HUES6 (cell line): ENCODE results near the gene HTRA1.

Experiments
- H3K27ac ChIP-seq: 2 replicates; pipeline ENCODE4 v1.7.0; 2013; ENCODE audit warnings: low read depth, mild to moderate bottlenecking, low read length, inconsistent platforms
- H3K27me3 ChIP-seq: 2 replicates; pipeline ENCODE4 v1.6.1; 2013; ENCODE audit warnings: low read length; ENCODE audit not compliant: control insufficient read depth, insufficient read depth
- H3K36me3 ChIP-seq: 2 replicates; pipeline ENCODE4 v1.6.1; 2013; ENCODE audit warnings: low read length; ENCODE audit not compliant: control insufficient read depth, insufficient read depth
- H3K4me1 ChIP-seq: 2 replicates; pipeline ENCODE4 v1.6.1; 2013; ENCODE audit warnings: low read length; ENCODE audit not compliant: control insufficient read depth, insufficient read depth
- H3K4me3 ChIP-seq: 2 replicates; pipeline ENCODE4 v1.5.1; 2013; ENCODE audit warnings: low read depth, low read length
- H3K9ac ChIP-seq: one replicate; pipeline ENCODE4 v1.6.1; 2013; ENCODE audit warnings: mild to moderate bottlenecking, low read length
- H3K9me3 ChIP-seq: 2 replicates; pipeline ENCODE4 v1.6.1; 2013; ENCODE audit warnings: low read depth, low read length; ENCODE audit not compliant: control insufficient read depth, insufficient read depth

Gene HTRA1

DNA sequence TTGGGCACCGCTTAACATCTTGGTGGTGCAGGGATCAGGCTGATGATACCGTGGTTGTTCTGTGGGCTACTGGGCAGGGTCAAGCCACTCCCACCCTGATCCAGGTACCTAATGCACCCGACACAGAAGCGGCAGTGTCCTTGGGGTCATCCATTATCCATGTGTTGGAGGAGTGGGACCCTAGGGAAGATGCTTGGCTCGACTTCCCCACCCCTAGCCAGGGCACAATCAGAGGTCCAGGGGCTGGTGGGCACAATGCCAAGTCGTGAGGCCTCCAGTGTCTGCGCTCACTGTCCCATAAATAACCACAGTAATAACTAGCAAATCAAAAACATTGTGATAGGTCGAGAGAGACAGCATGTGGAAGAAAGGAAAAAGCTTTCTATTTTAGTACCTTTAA lies 37.7 kb downstream of the HTRA1 start:
- no peak overlapping the region for H3K27ac ChIP-seq
- no peak overlapping the region for H3K4me3 ChIP-seq
- no peak overlapping the region for H3K9ac ChIP-seq
- H3K4me1 ChIP-seq: peaks cover 5% of the 10 kb centered on the region; the same call in 1 of the 2 replicates
- no peaks in the 10 kb centered on the region for H3K27me3 ChIP-seq
- H3K36me3 ChIP-seq: no peaks in the 10 kb centered on the region
- no peaks in the 10 kb centered on the region for H3K9me3 ChIP-seq

DNA sequence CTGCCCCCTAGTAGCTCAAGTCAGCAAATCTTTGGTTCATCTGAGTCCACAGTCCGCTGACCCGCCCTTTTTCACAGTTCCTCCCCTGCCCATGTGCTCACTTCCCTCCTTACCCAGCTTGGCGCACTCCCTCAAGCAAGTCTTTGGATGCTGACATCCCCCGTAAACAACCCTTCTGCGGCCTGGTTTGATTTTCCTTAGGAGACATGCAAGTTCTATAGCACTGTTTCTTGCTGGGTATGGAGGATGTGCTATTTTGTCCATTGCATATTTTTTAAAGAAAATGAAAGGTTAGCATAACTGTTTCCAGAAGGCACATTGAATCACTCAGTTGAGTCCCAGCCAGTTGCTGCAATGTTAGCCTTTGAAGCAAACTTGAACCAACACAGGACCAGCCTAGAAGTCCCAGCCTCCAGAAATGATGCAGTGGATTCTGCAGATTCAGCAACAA lies 38.2 kb downstream of the HTRA1 start:
- Histone ChIP-seq H3K4me3 (no peak overlapping the region), H3K4me1 (peaks cover 5% of the 10 kb centered on the region; the same call in 1 of the 2 replicates), H3K27ac (no peak overlapping the region), H3K9ac (no peak overlapping the region), H3K9me3 (no peaks in the 10 kb centered on the region), H3K36me3 (no peaks in the 10 kb centered on the region), H3K27me3 (no peaks in the 10 kb centered on the region)

DNA sequence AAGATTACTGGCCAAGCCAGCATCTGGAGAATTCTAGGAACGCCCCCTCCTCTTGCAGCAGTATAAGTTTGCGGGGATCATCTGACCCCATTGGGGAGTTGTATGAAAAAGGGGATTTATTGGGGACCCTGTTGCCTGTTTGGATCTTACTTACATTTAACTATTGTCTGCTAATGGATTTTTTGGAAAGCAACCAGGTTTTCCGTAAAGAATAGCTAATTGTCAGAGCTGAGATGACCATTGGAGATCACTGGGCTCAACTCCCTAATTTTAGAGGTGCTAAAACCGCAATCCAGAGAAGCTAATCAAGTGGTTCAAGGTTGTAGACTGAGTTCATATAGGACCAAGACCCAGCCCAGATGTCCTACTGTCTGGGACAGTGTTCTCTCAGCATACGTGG lies 38.8 kb downstream of the HTRA1 start:
- Histone ChIP-seq H3K27me3 (no peaks in the 10 kb centered on the region), H3K27ac (no peak overlapping the region), H3K4me3 (no peak overlapping the region)

DNA sequence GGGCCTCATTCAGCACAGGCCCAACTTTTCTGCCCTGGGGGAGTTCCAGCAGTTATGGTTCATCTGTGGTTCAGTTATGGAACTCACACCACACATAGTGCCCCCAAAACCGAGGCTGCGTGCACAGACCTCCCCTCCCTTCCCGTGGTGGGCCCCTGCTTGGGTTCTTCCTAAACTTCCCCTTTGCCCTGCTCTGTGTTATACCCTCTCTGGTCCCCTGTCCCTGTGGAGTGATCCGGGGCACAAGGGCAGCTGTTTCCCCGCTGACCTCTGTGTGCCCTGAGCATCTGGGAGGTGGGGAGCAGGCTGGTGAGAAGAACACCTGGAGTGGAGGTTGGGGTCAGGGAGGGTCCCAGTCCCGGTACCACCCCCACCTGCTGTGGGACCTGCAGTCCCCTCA lies 39.4 kb downstream of the HTRA1 start:
- Histone ChIP-seq H3K9ac (no peak overlapping the region), H3K4me1 (peaks cover 1% of the 10 kb centered on the region; the same call in 1 of the 2 replicates), H3K9me3 (no peaks in the 10 kb centered on the region), H3K27me3 (no peaks in the 10 kb centered on the region), H3K27ac (no peak overlapping the region), H3K36me3 (no peaks in the 10 kb centered on the region), H3K4me3 (no peak overlapping the region)

More for the DNA sequence above, 38.8 kb downstream of the HTRA1 start:
- no peak overlapping the region for H3K9ac ChIP-seq
- H3K9me3 ChIP-seq: no peaks in the 10 kb centered on the region
- peaks cover 5% of the 10 kb centered on the region; the same call in 1 of the 2 replicates for H3K4me1 ChIP-seq
- H3K36me3 ChIP-seq: no peaks in the 10 kb centered on the region

DNA sequence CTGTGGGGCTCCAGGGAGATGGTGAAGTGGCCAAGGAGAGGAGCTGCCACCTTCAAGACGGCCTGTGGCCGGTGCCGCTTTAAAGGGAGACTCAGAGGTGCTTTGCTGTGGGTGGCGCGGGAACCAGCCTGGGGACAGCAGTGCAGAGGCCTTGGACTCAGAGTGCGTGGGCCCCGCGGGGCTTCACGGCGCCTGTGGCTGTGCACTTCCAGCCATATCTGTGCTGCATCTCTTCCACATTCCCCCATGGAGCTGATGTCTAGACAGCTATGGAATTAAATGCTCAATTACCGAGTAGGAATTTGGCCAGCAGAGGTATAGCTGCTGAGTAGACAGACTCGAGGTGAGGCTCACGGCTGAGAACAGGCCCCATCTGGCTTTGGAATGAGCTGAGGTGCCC lies 41.7 kb downstream of the HTRA1 start:
- H3K4me3 ChIP-seq: no peak overlapping the region
- H3K4me1 ChIP-seq: no peaks in the 10 kb centered on the region
- H3K27me3 ChIP-seq: no peaks in the 10 kb centered on the region
- H3K27ac ChIP-seq: no peak overlapping the region
- H3K9ac ChIP-seq: no peak overlapping the region
- H3K9me3 ChIP-seq: no peaks in the 10 kb centered on the region
- H3K36me3 ChIP-seq: no peaks in the 10 kb centered on the region

DNA sequence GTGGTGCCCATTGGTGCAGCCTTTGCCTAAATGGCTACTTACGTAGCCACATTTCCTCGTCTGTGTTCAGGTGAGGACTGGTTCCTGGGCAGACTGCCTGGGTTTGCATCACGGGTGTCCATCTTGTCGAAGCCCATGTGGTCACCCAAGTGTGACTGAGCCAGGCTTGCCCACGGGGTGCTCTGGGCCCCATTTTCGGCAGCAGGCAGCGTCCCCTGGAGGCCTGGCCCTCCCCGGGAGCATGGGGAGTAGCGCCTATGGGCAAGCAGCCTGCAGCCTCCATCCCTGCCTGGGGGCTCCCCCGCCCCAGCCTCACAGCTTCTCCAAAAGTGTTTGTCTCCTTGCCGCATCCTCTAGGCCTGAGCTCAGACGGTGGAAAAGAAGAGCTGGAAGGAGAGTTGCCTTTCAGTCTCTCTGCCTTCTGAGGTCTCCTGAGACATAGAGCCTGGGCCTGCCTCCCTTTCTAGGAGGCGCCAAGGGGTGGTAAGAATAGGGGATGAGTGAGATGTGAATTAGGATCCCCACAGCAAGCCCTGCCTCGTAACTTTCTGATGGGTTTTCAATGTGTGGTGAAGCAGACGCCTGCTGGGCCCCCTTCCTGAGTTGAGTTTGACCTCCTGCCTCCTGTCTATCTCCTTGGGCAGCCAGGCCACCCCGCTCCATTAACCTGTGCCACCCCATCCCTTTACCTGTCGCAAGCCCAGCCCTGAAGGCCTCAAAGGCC lies 42.7 kb downstream of the HTRA1 start:
- no peak overlapping the region for H3K9ac ChIP-seq
- no peak overlapping the region for H3K27ac ChIP-seq
- H3K27me3 ChIP-seq: no peaks in the 10 kb centered on the region
- H3K36me3 ChIP-seq: no peaks in the 10 kb centered on the region
- peaks cover under 1% of the 10 kb centered on the region; the same call in 1 of the 2 replicates for H3K4me1 ChIP-seq
- no peak overlapping the region for H3K4me3 ChIP-seq
- H3K9me3 ChIP-seq: no peaks in the 10 kb centered on the region

DNA sequence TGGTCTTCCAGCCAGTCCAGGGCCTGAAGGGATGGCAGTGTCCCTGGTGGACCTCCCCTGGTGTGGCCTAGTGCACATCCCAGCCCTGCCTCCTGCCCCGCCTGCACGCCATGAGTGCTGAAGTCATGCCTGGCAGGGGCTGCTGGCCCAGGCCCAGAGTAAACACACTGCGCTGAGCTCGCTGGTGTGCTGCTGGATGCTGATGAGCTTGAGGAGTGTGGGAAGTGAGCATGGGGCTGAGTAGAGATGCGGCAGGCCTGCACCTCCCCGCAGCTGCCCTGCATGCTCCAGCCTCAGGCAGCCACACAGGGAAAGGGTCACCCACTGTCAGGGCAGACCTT lies 43.2 kb downstream of the HTRA1 start:
- H3K4me3 ChIP-seq: no peak overlapping the region
- no peak overlapping the region for H3K27ac ChIP-seq
- peaks cover 4% of the 10 kb centered on the region; the same call in 1 of the 2 replicates for H3K4me1 ChIP-seq
- H3K9me3 ChIP-seq: no peaks in the 10 kb centered on the region
- no peaks in the 10 kb centered on the region for H3K36me3 ChIP-seq
- no peaks in the 10 kb centered on the region for H3K27me3 ChIP-seq
- H3K9ac ChIP-seq: no peak overlapping the region

DNA sequence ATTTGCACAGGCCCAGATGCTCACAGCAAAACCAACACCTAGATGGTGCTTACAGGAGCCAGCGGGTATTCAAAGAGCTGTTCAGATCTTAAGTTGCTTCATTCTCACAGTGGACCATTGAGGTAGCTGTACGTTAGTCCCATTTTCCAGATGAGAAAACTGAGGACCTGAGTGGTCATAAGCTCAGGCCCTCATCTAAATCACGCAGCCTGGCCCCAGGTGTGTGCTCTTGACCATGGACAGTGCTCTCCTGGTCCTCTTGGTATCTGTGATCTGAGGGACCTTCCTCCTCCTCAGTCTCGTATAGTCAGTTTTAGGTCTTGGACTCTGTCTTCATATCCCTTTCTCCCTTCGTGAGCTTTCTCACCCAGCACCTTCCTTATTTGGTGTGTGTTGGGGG lies 43.7 kb downstream of the HTRA1 start:
- Histone ChIP-seq H3K27me3 (no peaks in the 10 kb centered on the region), H3K36me3 (no peaks in the 10 kb centered on the region), H3K27ac (no peak overlapping the region), H3K4me3 (no peak overlapping the region), H3K9ac (no peak overlapping the region), H3K9me3 (no peaks in the 10 kb centered on the region), H3K4me1 (peaks cover 4% of the 10 kb centered on the region; the same call in 1 of the 2 replicates)

- peaks cover 4% of the 10 kb centered on the region; the same call in 1 of the 2 replicates for H3K4me1 ChIP-seq
- H3K36me3 ChIP-seq: no peaks in the 10 kb centered on the region; the same call in 1 of the 2 replicates
- H3K4me3 ChIP-seq: no peak overlapping the region
- H3K27me3 ChIP-seq: no peaks in the 10 kb centered on the region
- no peak overlapping the region for H3K27ac ChIP-seq
- H3K9me3 ChIP-seq: no peaks in the 10 kb centered on the region
- H3K9ac ChIP-seq: no peak overlapping the region
These were observed 44.7 kb downstream of the HTRA1 start for GRCh38 chr10:122505885-122506645.

DNA sequence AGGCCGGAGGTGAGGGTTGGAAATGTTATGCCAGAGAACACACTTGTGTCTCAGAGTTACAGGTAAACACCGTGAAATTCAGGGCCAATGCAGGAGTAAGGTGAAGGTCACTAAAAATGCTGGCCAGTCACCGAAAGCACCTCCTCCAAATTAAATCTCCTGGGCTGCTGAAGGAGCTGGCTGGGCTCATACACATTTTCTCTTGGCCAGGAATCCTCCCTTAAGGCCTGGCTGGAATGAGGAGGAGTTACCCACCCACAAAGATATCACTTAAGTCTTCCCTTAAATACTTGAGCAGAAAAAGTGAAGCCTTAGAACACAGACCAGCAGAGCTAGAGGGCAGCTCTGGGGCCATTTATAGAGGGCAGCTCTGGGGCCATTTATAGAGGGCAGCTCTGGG lies 46.3 kb downstream of the HTRA1 start:
- H3K27me3 ChIP-seq: no peaks in the 10 kb centered on the region
- H3K36me3 ChIP-seq: no peaks in the 10 kb centered on the region; the same call in 1 of the 2 replicates
- H3K4me1 ChIP-seq: peaks cover 4% of the 10 kb centered on the region; the same call in 1 of the 2 replicates
- H3K9me3 ChIP-seq: no peaks in the 10 kb centered on the region
- no peak overlapping the region for H3K27ac ChIP-seq
- H3K4me3 ChIP-seq: no peak overlapping the region
- H3K9ac ChIP-seq: no peak overlapping the region

DNA sequence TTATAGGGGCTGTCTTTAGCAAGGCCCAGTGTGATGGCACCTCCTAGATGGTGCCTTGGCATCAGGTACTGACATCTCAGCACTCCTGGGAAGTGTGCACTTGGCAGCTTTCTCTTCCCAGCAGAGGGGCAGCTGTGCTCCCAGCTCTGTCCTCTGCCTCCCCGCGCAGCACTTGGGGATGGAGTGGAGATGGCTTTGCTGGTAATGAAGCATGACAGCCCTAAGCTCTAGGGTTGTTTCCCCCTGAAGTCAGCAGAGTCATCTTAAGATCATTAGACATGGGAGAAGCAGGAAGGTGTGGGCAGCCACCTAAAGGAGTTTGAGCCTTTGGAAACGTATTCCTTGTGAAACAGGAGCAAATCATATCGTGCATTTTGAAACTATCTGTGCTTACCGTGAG lies 46.7 kb downstream of the HTRA1 start:
- Histone ChIP-seq H3K27me3 (no peaks in the 10 kb centered on the region), H3K9me3 (no peaks in the 10 kb centered on the region), H3K9ac (no peak overlapping the region), H3K27ac (no peak overlapping the region), H3K36me3 (no peaks in the 10 kb centered on the region; the same call in 1 of the 2 replicates), H3K4me3 (no peak overlapping the region), H3K4me1 (peaks cover 4% of the 10 kb centered on the region; the same call in 1 of the 2 replicates)
